Prostate gland (tissue), 2 donors: ENCODE data around the gene GAMT.

ENCODE experiments used
- POLR2A ChIP-seq: fragments of 450-650 bp; IDR thresholded peaks from one replicate; pipeline ENCODE4 v1.6.1; 2016; ENCODE audit warnings: antibody characterized with exemption, mild to moderate bottlenecking
- POLR2AphosphoS5 ChIP-seq: sonication (generic); formaldehyde crosslinking; IDR thresholded peaks from one replicate; pipeline ENCODE4 v1.6.1; 2017; ENCODE audit warnings: antibody characterized with exemption
- TF ChIP-seq, protein P1 (sequence below), 4 experiments: fragments of 200-600 bp in 2 of 4; fragments of 450-650 bp in 2 of 4; sonication (generic) in 2 of 4; IDR thresholded peaks; 1 replicate in 3 of 4; 2 replicates in 1 of 4; pipeline ENCODE4 v1.5.1; 2016 to 2019; ENCODE audit warnings: antibody characterized with exemption in 4 of 4, mild to moderate bottlenecking in 2 of 4, moderate library complexity in 2 of 4

DNA sequence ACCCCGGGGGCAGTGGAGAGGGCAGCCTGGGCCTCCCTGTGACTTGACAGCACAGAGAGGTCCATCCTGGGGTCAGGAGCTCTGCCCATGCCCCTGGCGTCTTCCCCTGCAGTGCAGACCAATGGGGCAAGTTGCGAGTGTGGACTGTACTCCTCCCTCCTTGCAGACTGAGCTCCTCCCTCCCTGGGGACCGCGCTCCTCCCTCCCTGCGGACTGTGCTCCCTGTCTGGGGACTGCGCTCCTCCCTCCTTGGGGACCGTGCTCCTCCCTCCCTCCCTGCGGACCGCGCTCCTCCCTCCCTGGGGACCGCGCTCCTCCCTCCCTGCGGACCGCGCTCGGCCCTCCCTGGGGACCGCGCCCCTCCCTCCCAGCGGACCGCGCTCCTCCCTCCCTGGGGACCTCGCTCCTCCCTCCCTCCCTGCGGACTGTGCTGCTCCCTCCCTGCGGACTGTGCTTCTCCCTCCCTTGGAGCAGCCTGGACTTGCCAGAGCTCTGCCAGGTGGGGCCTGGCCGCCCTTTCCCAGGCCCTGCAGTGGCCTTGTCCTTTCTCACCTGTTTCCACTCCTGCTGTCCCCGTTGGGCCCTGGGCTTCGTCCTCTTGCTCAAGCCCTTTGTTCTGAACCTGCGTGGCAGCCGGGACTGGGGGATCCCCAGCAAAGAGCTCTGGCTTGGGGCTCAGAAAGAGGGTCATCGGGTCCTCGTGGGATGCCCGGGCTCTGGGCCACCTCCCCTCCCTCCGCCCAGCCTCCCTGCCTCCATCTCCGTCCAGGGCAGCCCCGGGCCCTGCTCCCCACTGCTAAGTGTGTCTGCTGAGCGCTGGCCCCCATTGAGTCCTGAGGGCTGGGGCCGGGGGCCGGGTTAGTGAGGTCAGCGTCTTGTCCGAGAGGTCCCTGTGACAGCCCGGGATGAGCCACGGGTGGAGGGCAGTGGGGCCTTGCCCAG lies 6.8 kb downstream of the GAMT start:
- TF ChIP-seq, protein P1, sequence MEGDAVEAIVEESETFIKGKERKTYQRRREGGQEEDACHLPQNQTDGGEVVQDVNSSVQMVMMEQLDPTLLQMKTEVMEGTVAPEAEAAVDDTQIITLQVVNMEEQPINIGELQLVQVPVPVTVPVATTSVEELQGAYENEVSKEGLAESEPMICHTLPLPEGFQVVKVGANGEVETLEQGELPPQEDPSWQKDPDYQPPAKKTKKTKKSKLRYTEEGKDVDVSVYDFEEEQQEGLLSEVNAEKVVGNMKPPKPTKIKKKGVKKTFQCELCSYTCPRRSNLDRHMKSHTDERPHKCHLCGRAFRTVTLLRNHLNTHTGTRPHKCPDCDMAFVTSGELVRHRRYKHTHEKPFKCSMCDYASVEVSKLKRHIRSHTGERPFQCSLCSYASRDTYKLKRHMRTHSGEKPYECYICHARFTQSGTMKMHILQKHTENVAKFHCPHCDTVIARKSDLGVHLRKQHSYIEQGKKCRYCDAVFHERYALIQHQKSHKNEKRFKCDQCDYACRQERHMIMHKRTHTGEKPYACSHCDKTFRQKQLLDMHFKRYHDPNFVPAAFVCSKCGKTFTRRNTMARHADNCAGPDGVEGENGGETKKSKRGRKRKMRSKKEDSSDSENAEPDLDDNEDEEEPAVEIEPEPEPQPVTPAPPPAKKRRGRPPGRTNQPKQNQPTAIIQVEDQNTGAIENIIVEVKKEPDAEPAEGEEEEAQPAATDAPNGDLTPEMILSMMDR (IDR thresholded peaks at IDR 0.05), result no peak
- TF ChIP-seq POLR2A (no peak), POLR2AphosphoS5 (no peak)
